SK-N-SH treated with all-trans-retinoic acid at 6 μM for 48 hours (cell line): ENCODE results near the gene FBXW10B.
"Not testable (repeated sequence)": the region's sequence is repeated elsewhere in the genome, so short reads cannot be mapped to it uniquely, and the experiment has no call there.

Source experiments
- ARNTL ChIP-seq: fragments of 450-650 bp; formaldehyde crosslinking; IDR thresholded peaks from 2 replicates; pipeline ENCODE4 v1.5.0; 2020; ENCODE audit warnings: low read depth, mild to moderate bottlenecking, moderate library complexity, borderline replicate concordance
- BACH2 ChIP-seq: fragments of 250-450 bp; sonication (Bioruptor Pico); IDR thresholded peaks from 2 replicates; pipeline ENCODE4 v1.9.0; 2021; ENCODE audit warnings: mild to moderate bottlenecking, borderline replicate concordance
- CSDC2 ChIP-seq: fragments of 250-450 bp; sonication (Bioruptor Pico); IDR thresholded peaks from 2 replicates; pipeline ENCODE4 v1.5.0; 2020; ENCODE audit warnings: mild to moderate bottlenecking, moderate library complexity
- OSR1 ChIP-seq: fragments of 250-450 bp; sonication (Bioruptor Pico); IDR thresholded peaks from 2 replicates; pipeline ENCODE4 v1.8.0; 2022; ENCODE audit warnings: moderate library complexity, mild to moderate bottlenecking, inconsistent platforms
- PPARA ChIP-seq: fragments of 250-450 bp; sonication (Bioruptor Pico); IDR thresholded peaks from 2 replicates; pipeline ENCODE4 v1.5.0; 2020; ENCODE audit warnings: mild to moderate bottlenecking, borderline replicate concordance
- TCF4 ChIP-seq: fragments of 250-450 bp; sonication (Bioruptor Pico); IDR thresholded peaks from 2 replicates; pipeline ENCODE4 v1.8.0; 2021; ENCODE audit warnings: mild to moderate bottlenecking, moderate library complexity, borderline replicate concordance
- ZFP30 ChIP-seq: fragments of 450-650 bp; formaldehyde crosslinking; IDR thresholded peaks from 2 replicates; pipeline ENCODE4 v1.5.0; 2022; ENCODE audit warnings: mild to moderate bottlenecking, moderate library complexity
- ZNF565 ChIP-seq: fragments of 450-650 bp; formaldehyde crosslinking; conservative IDR thresholded peaks from 2 replicates; pipeline ENCODE4 v1.5.0; 2020; ENCODE audit warnings: low read depth, mild to moderate bottlenecking, moderate library complexity
- ZNF70 ChIP-seq: fragments of 450-650 bp; formaldehyde crosslinking; IDR thresholded peaks from 2 replicates; pipeline ENCODE4 v1.5.0; 2020; ENCODE audit warnings: mild to moderate bottlenecking, moderate library complexity
- ZNF8 ChIP-seq: fragments of 450-650 bp; formaldehyde crosslinking; IDR thresholded peaks from 2 replicates; pipeline ENCODE4 v1.5.0; 2020; ENCODE audit warnings: mild to moderate bottlenecking, moderate library complexity
- TF ChIP-seq, protein P1 (sequence below): fragments of 250-450 bp; sonication (Bioruptor Pico); IDR thresholded peaks from 2 replicates; pipeline ENCODE4 v1.5.1; 2021; ENCODE audit warnings: mild to moderate bottlenecking, moderate library complexity

DNA sequence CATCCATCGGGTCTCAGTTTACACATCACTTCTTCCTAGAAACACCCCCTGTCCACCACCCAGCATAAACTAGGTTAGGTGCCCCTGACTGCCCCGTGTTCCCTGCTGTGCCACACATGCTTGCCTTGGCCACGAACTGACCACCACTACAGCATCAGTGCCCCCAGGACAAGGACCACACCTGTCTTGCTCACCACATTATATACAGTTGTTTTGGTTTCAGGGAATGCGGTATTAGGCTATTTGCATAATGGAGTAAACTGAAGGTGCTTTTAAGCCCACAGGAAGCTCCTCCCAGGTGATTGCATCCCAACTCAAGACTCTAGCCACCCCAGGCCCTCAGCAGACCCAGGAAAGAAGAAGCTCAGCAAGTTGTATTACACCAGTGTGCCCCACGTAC is 36.2 kb downstream of the FBXW10B start:
- TF ChIP-seq ZNF565 (CRISPR knock-in tag); OSR1; ARNTL (CRISPR knock-in tag); TCF4 (CRISPR knock-in tag); ZFP30 (CRISPR knock-in tag); ZNF70 (CRISPR knock-in tag); PPARA (CRISPR knock-in tag); BACH2 (CRISPR knock-in tag); ZNF8 (CRISPR knock-in tag); CSDC2 (CRISPR knock-in tag): not testable (repeated sequence)
- TF ChIP-seq, protein P1, sequence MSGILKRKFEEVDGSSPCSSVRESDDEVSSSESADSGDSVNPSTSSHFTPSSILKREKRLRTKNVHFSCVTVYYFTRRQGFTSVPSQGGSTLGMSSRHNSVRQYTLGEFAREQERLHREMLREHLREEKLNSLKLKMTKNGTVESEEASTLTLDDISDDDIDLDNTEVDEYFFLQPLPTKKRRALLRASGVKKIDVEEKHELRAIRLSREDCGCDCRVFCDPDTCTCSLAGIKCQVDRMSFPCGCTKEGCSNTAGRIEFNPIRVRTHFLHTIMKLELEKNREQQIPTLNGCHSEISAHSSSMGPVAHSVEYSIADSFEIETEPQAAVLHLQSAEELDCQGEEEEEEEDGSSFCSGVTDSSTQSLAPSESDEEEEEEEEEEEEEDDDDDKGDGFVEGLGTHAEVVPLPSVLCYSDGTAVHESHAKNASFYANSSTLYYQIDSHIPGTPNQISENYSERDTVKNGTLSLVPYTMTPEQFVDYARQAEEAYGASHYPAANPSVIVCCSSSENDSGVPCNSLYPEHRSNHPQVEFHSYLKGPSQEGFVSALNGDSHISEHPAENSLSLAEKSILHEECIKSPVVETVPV (CRISPR knock-in tag) = not testable (repeated sequence)
